Activated CD8-positive, alpha-beta memory T cell treated with anti-CD3 and anti-CD28 coated beads, Interleukin-2, amount 50 U/mL, for 1 hour (primary cell): ENCODE results near the gene MYRF.

Source experiments
- DNase-seq: peaks from one replicate; pipeline ENCODE4 v3.0.0-alpha.2; 2020; ENCODE audit errors: extremely low read depth

Gene MYRF

GRCh38 chr11:61739413-61739812 lies 13.0 kb upstream of the MYRF start:
- DNase-seq, result no peak

- DNase-seq, result no peak
Observed at GRCh38 chr11:61739966-61740365, 12.5 kb upstream of the MYRF start.

- DNase-seq, result no peak
Observed at GRCh38 chr11:61742391-61742790, 10.0 kb upstream of the MYRF start.

GRCh38 chr11:61743486-61744095 lies 8.8 kb upstream of the MYRF start:
- no peak for DNase-seq

- DNase-seq, result no peak
Observed at GRCh38 chr11:61744181-61744580, 8.3 kb upstream of the MYRF start.

- no peak for DNase-seq
Observed at GRCh38 chr11:61744609-61745156, 7.8 kb upstream of the MYRF start.

GRCh38 chr11:61745781-61746441 lies 6.5 kb upstream of the MYRF start:
- DNase-seq, result no peak

GRCh38 chr11:61746442-61747191 lies 5.8 kb upstream of the MYRF start:
- DNase-seq, result no peak

GRCh38 chr11:61747192-61747966 lies 5.1 kb upstream of the MYRF start:
- DNase-seq, result no peak

GRCh38 chr11:61747967-61748285 lies 4.5 kb upstream of the MYRF start:
- no peak for DNase-seq

- DNase-seq, result no peak
Observed at GRCh38 chr11:61749591-61750217, 2.7 kb upstream of the MYRF start.

GRCh38 chr11:61750631-61751273 lies 1.7 kb upstream of the MYRF start:
- DNase-seq, result no peak

- DNase-seq, result no peak
Observed at GRCh38 chr11:61751384-61751783, 1.1 kb upstream of the MYRF start.

GRCh38 chr11:61752925-61753521 lies 587 bp downstream of the MYRF start:
- no peak for DNase-seq

GRCh38 chr11:61753672-61754071 lies 1.2 kb downstream of the MYRF start:
- DNase-seq, result no peak

- DNase-seq, result no peak
Observed at GRCh38 chr11:61754534-61755482, 2.4 kb downstream of the MYRF start.

- no peak for DNase-seq
Observed at GRCh38 chr11:61756147-61756451, 3.7 kb downstream of the MYRF start.

GRCh38 chr11:61756452-61757212 lies 4.2 kb downstream of the MYRF start:
- DNase-seq, result no peak

GRCh38 chr11:61757213-61757862 lies 4.9 kb downstream of the MYRF start:
- no peak for DNase-seq
